Fibroblast of mammary gland (primary cell): Measurements from ENCODE around the gene TMEM106C.

Experiments
- DNase-seq: peaks from one replicate; pipeline ENCODE4 v3.0.0-alpha.2; 2010; ENCODE audit warnings: low read depth
- H3K4me3 ChIP-seq: 2 replicates; pipeline ENCODE4 v1.5.1; 2011; ENCODE audit warnings: low read depth, mild to moderate bottlenecking, low read length, moderate library complexity; ENCODE audit not compliant: control insufficient read depth
- CTCF ChIP-seq: conservative IDR thresholded peaks from 2 replicates; pipeline ENCODE4 v1.5.1; 2011; ENCODE audit warnings: low read depth, low read length, inconsistent platforms; ENCODE audit not compliant: control insufficient read depth, insufficient read depth

Gene TMEM106C

GRCh38 chr12:47973870-47974269 is 10.5 kb downstream of the TMEM106C start:
- no peak overlapping the region for H3K4me3 ChIP-seq
- DNase-seq: no peak
- TF ChIP-seq CTCF: no peak

- DNase-seq: no peak
- no peak overlapping the region for H3K4me3 ChIP-seq
- no peak for TF ChIP-seq CTCF
These were observed 11.7 kb downstream of the TMEM106C start for GRCh38 chr12:47975036-47975620.

- no peak for TF ChIP-seq CTCF
- no peak overlapping the region for H3K4me3 ChIP-seq
- no peak for DNase-seq
These were observed 12.4 kb downstream of the TMEM106C start for GRCh38 chr12:47975816-47976215.

- no peak for DNase-seq
- no peak for TF ChIP-seq CTCF
- no peak overlapping the region for H3K4me3 ChIP-seq
These were observed 13.8 kb downstream of the TMEM106C start for GRCh38 chr12:47977046-47977771.

- no peak overlapping the region for H3K4me3 ChIP-seq
- TF ChIP-seq CTCF: no peak
- DNase-seq: no peak
These were observed 14.6 kb downstream of the TMEM106C start for GRCh38 chr12:47977772-47978597.

- no peak for DNase-seq
- no peak overlapping the region for H3K4me3 ChIP-seq
- TF ChIP-seq CTCF: no peak
These were observed 15.1 kb downstream of the TMEM106C start for GRCh38 chr12:47978598-47978873.
